GM21360 (cell line): ENCODE results near the gene SIPA1L2.
"Not testable (repeated sequence)": the region's sequence is repeated elsewhere in the genome, so short reads cannot be mapped to it uniquely, and the experiment has no call there.

ENCODE experiments used
- ATAC-seq: cut with Tn5 transposase; IDR thresholded peaks from one replicate; pipeline ENCODE4 v1.9.1; 2021; ENCODE audit warnings: mild to moderate bottlenecking, moderate library complexity; ENCODE audit not compliant: unreplicated experiment

Gene SIPA1L2

DNA sequence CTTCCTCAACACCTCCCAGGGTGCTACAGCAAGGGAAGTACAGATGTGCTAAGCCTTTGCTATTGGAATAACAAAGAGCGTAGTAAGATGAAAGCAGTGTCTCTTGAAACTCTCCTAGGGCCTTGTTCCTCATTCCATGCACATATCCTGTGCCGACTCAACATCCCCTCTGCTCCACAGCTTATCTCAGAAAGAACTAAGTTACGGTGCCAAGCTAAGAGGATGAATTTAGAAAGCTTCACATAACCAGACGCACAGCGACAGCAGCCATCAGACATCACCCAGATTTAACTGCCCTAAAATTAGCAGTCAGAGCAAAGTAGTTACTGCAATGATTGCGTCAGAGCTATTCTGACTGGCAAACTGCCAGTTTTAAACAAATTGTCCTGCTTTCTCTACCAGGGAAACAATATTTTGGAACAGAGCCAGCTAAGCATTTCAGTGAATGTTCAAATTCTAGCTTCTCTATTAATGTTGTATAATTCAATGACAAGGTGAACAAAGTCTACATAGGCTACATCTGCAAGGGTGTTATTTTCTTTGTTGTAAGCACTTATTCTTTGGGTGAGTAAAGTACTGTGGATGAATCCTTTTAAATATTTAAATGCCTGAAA lies 9.5 kb downstream of the SIPA1L2 start:
- ATAC-seq: no peak

DNA sequence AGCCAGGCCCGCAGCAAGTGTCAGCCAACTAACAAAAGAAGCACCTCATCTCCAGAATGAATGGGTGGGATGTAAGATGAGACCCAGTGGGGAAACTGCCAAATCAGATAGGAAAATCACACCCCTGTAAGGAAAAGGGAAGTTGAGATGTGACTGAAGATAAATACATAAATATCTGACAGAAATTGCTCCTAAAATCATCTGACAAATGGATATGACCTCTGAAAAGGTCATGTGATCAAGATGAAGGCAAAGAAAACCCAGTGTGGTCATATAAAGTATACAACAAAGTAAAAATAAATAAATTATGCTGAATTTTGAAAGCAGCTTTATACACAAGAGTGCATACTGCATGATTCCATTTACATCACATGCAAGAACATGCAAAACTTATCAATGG lies 12.7 kb downstream of the SIPA1L2 start:
- no peak for ATAC-seq

DNA sequence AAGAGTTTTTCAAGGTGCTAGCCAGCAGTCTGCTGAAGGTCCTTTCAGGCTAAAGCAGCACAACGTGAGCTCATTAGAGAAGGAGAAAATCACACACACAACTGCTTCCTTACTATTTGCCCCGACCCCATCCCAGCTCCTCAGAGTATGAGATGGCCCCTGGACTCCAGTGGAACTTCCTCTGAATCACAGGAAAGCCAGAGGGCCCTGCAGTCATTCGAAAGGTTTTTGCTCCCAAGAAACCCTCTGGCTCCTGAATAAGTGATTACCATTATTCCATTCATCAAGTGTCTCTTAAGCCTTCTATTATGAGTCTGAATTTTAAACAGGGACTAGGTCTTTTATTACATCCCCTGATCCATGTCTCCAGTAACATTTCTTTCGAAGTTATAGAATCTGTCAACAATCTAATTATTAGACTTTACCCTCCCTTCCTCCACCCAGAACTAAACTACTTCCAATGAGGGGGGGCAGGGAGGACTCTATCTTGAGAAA lies 14.6 kb downstream of the SIPA1L2 start:
- ATAC-seq: no peak

DNA sequence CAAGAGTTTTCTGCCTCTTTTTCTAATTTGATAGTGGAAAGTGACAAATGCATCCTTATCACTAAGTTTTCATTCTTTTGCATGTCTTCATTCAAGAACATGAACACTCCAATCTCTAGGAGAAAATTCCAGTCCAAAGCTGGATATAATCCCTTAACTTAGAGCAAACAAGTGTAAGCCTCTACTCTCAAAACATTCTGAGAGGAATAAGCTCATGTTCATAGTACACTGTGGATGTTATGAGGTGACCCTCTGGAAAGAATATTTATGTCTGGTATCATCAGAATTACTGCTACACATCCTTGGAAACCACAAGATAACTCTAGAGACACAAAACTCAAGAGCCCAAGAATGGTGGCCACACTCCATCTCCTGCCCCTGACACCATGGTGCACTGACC lies 15.1 kb downstream of the SIPA1L2 start:
- ATAC-seq: no peak

DNA sequence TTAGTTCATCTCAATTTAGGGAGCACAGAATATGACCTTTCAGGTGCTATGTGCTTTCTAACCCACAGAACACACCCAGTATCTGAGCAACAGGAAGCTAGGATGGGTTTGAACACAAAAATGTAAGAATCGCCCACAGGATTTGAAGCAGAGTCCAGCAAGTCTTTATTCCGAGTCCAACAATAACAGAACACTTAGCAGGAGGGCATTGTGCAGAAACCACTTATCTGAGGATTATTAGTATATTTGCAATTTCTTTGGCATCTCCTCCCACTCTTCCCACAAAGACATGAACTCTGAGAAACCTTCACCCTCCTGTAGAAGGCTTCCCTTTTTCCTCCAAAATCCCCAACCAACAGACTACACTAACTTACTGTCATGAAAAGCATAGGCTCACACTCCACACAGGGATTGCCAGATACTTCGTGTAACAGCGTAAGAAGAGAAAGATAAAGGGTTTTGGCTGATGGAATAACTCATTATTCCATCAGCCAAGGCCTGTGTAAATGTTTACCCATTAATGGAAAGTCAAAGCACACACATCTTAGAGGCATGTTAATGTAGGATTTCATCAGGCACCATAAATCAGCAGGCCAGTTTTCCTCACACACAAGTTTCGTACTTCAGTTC lies 16.1 kb downstream of the SIPA1L2 start:
- ATAC-seq: no peak

DNA sequence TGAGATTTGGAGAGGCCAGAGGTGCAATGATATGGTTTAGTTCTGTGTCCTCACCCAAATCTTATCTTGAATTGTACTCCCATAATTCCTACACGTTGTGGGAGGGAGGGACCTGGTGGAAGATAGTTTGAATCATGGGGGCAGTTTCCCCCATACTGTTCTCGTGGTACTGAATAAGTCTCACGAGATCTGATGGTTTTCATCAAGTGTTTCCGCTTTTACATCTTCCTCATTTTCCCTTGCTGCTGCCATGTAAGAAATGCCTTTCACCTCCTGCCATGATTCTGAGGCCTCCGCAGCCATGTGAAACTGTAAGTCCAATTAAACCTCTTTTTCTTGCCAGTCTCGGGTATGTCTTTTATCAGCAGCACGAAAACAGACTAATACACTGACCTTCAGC lies 17.1 kb downstream of the SIPA1L2 start:
- ATAC-seq: not testable (repeated sequence)

DNA sequence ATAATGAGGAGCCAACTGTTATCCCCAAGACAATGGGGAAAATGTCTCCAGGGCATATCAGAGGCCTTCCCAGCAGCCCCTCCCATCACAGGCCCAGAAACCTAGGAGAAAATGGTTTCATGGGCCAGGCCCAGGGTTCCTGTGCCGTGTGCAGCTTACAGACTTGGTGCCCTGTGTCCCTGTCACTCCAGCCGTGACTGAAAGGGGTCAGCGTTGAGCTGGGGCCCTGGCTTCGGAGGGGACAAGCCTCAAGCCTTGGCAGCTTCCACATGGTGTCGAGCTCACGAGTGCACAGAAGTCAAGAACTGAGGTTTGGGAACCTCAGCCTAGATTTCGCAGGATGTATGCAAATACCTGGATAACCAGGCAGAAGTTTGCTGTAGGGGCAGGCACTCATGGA lies 18.1 kb downstream of the SIPA1L2 start:
- no peak for ATAC-seq

DNA sequence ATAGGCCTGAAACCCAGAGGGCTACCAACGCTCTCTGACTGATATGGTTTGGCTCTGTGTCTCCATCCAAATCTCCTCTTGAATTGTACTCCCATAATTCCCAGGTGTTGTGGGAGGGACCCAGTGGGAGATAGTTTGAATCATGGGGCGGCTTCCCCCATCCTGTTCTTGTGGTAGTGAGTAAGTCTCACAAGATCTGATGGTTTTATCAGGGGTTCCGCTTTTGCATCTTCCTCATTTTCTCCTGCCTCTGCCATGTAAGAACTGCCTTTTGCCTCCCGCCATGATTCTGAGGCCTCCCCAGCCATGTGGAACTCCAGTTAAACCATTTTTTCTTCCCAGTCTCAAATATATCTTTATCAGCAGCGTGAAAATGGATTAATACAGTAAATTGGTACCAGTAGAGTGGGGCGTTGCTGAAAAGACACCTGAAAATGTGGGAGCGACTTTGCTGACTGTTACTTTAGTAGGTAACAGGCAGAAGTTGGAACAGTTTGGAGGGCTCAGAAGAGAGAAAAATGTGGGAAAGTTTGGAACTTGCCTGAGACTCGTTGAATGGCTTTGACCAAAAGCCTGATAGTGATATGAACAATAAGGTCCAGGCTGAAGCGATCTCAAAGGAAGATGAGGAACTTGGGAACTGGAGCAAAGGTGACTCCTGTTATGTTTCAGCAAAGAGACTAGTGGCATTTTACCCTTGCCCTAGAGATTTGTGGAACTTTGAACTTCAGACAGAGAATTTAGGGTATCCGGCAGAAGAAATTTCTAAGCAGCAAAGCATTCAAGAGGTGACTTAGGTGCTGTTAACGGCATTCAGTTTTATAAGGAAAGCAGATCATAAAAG lies 18.8 kb downstream of the SIPA1L2 start:
- not testable (repeated sequence) for ATAC-seq

DNA sequence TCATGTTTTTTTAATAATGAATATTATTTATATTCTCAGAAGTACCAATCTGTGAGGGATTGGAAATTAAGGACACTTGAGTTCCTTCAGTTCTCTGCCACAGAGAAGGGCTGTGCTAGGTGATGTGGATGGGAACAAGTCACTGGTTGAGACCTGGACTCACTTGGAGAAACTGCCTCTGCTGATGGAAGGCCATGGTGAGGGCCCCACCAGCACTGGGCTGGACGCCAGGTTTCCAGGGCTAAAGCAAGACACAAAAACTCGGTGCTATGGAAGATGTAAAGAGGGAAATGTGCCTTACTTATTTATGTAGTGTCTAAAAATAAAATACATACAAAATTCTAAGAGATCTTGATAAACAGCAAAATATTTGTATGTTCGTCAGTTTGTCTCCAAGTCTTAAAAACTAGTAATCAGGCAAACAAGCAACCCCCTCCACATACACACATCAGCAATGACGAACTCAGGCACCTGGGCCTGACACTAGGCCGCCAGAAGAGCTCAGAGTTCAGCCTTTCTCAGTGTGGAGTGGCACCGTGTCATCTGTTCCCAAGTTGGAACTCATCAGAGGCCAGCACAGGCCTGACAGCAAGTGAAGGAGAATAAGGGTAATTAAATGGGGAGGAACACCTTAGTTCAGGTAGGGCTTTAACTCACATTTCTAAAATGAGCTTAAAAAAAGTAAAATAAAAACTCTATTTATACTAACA lies 19.6 kb downstream of the SIPA1L2 start:
- no peak for ATAC-seq

DNA sequence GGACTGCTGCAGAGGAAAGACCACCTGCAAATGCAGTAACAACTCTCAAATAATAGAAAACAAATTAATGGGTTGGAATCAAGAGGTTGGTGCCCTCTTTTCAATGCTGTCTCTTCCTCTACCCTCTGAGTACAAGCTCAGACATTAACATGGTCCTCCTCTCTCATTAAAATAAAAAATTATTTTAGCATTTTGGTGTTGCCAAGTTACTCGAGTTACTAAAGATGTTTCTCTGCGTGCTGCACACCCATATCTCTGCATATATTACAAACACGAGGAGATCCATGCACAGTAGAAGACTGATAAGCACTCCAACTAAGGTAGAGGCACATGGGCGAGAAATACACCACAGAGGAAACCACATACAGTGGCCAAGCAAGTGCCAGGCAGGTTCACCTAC lies 21.5 kb downstream of the SIPA1L2 start:
- no peak for ATAC-seq

DNA sequence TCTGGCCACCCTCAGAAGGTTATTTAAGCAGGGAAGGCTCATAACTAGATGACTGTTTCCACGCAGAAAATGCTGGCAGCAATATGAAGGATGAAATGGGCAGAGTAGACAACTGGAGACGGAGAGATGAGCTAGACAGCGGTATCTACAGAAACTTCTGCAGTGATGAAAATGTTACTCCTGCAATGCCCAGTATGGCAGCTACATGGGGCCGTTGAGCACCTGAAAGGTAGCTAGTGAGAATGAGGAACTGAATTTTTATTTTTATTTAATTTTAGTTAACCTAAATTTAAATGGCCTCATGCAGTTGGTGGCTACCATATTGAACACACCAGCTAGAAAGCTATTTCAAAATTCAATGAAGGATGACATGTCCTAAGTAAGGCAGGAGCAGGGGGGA lies 27.3 kb downstream of the SIPA1L2 start:
- no peak for ATAC-seq

DNA sequence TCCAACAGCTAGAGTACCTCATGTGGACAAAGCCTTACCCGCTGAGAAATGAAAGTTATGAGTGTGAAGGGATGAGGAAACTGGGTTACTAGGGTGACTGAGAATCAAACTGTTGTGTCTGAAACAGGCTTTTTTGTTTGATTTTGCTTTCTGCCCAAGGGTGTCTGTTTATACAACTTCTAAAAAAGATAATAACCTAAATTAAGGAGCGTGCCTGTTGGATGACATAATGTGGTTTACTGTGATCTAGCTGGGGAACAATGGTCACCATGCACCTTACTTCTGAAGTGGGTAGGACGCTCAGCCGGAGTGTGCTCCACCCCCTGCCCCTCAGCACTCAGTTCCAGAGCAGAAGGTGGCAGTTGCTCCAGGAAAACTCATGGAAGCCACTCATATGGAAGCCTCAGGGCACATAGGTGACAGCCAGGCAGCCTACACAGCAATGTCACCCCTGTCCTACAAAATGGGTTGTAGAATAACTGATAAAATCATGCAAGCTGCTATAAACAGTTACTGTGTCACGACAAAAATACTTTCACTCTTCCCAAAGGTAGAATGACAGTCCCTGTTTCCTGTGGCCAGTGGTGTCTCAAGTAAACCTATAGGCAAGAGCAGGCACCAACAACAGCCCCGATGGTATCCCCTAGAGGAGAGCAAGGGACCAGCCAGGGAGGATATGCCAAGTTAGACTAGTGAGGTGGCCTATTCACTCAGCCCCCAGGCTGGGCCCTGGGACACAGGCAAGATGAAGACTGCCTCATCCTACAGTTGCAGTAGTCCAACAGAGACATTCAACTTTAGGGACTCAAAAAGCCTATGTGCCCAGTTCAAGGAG lies 29.3 kb downstream of the SIPA1L2 start:
- no peak for ATAC-seq

DNA sequence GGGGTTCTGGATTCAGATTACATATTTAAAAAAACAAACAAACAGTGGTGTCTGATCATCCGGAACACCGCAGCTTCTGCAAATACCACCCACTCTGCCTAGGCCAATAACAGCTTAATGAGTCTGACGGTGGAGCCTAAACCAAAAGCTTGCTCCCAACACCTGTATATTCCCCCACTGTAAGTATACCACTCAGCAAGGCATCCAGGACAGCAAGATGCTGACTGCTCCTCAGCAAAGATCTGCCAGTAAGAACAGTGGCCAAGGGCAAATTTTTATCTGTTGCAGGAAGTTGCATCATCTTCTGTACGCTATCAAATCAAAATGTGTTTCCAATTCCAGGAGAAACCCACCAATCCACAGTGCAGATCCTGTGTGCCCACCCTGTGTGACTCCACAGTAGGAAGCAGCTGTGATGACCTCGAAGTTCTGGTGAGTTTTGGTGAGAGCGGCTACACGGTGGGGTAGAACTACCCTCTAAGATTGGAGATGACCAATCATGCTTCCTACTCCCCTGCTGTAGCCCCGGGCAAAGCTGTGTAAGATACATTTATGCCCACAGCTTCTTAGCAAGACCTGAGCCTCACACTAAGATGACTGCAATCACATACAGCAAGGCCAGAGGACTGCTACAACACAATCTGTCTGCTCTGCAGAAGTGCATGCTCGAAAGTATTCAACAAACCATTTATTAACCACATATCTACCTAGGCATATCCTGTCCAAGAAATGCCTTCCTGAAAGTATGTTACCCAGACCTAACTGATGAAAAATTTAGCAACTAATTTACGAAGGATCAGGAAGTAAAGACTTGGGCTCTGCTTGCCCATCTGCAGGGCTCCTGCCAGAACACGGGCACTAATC lies 30.5 kb downstream of the SIPA1L2 start:
- peak; percentile 50 for ATAC-seq

DNA sequence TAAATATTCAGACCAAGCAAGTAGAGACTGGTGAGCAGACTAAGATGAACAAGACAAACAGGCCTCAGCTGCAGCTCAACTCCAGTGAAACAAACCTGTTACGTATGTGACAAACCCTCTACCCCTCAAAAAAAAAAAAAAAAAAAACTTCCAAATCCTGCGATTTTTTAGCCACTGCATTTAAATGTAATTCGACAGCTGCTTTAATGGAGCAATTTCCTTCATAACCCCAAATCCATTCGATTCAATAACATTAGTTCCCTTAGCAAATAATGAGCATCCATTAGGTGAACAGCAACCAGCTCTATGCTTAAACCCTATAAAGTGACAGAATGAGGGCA lies 31.1 kb downstream of the SIPA1L2 start:
- ATAC-seq: no peak

DNA sequence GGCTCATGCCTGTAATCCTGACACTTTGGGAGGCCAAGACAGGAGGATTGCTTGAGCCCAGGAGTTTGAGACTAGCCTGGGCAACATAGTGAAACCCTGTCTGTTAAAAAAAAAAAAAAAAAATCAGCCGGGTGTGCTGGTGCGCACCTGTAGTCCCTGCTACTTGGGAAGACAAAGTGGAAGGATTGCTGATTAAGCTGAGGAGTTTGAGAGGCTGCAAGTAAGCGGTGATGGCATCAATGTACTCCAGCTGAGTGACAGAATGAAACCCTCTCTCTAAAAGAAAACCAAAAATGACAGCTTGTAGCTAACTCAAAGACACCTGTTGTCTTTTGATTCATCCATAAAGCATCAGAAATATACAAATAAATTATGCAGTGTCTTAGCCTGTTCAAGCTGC lies 31.8 kb downstream of the SIPA1L2 start:
- no peak for ATAC-seq

DNA sequence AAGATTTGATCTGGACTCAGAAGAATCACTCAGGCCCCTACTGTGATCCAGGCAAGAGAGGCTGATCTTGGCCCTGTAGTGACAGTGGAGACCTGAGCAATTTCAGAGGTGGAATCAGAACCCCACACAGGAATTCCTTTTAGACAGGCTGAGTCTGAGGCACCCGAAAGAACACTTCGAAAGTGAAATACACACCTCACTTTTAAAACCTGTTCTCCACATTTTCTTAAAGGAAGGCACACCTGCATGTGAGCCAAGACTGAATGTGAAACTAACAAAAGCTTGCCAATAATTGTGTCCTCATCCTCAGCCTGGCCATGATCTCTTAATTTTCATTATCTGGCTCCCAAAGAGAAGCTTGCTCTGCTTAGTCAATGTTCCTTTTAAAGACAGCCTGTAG lies 32.2 kb downstream of the SIPA1L2 start:
- no peak for ATAC-seq

DNA sequence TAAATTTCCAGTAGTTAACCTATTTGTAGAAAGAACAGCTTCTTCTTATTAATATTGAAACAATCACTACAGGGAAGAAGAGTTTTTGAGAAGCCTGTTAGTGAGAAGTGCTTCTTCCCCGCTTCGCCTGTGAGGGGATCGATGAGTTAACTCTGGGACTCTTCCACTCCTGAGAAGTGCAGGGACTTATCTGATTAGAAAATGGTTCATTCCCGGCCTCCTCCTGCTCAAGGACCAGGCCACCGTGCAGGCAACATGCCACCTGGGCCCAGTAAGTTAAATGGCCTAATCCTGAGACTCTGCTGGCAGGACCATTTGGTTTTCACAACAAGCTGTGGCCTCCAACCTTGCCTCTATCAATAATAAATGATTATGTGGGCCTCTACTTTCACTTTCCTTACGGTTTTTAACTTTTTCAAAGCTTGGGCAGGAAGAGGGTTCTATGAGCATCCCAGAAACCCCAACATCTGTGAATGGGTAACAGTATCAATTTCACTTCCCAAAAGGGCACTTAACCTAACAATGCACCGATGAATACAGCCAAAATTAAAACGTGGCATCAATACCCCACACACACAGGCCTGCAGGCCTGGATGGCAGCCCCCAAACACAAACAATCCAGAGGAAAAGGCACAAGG lies 33.1 kb downstream of the SIPA1L2 start:
- ATAC-seq: no peak

DNA sequence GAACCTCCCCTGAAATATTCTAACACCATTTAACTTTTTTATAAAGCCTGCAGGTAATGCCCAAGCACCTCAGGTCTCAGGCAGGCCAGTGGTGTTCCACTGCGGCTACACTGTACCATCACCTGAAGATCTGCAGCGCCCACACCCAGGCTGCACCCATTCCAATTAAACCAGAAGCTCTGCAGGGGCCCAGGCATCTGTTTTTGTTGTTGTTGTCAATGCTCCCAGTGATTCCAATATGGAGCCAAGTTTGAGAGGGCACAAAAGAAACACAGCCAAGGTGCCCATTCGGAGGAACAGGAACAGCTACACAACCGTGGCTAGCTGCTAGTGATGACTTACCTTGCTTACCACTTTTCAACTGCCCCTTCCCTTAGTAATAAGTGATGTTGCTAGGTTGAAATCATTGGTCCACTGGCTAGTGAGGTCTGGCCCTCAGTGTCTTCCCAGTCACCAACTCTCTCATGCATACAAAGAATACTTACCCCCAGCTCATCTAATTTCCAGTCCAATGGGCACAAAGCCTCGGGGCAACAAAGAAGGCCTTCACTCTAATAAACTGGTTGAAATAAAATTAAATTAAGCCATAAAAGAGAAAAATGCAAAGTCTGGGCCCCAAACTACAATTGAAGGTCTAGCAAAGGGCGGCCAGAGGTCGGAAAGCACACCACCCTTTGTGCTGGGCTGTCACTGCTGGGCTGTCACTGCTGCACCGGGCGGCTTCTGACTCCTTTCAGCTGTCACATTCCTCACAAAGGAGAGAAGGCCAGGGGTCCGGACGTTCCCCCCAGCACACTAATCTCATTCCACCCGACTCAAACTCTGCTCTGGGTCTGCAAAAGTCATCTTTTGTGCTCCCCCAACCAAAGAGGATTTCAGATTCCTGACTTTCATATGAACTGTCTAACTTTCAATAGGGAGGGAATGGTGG lies 34.9 kb downstream of the SIPA1L2 start:
- ATAC-seq: no peak
